T follicular helper cell (primary cell): Measurements from ENCODE around the gene AHI1.

Experiments
- DNase-seq: peaks from one replicate; pipeline ENCODE4 v3.0.0-alpha.2; 2020; ENCODE audit warnings: low read depth

AHI1 gene

DNA sequence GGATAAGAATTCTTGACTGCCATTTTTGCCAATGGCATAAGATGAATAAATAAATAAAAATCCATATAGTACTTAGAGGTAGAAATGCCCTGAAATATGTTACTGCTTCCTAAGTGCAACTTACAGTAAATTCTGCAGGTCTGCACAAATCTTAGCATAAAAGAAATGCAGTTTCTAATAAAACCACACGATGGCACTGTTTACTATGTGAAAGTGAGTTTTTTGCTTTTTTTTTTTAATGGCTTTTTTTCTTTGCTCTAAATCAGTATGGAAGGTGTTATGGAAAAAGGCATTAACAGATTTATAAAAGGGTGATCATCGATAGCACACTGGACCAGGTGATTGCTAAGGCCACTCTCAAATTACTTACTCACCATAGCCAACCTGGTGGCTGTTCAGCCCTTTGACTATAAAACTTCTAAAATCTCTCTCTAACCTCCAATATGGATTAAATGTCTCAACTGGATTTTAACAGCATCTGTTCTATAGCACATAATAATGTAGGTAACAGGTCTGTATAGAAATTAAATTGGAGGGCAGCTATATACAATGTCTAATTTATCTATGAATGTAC lies 45.8 kb downstream of the AHI1 start:
- DNase-seq, result no peak

DNA sequence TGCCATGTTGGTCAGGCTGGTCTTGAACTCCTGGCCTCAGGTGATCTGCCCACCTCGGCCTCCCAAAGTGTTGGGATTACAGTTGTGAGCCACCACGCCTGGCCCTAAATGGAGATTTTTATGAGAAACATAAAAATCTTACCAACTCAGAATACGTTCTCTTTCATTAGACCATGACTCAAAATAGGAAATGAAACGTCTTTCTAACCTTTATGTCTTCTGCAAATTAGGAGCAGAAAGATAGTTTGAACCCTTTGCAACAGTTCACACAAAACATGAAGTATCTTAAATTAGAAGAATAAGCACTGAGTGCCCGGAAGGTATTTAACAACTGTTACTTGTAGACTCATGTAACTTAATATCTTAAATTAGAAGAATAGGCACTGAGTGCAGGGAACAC lies 48.3 kb downstream of the AHI1 start:
- no peak for DNase-seq

DNA sequence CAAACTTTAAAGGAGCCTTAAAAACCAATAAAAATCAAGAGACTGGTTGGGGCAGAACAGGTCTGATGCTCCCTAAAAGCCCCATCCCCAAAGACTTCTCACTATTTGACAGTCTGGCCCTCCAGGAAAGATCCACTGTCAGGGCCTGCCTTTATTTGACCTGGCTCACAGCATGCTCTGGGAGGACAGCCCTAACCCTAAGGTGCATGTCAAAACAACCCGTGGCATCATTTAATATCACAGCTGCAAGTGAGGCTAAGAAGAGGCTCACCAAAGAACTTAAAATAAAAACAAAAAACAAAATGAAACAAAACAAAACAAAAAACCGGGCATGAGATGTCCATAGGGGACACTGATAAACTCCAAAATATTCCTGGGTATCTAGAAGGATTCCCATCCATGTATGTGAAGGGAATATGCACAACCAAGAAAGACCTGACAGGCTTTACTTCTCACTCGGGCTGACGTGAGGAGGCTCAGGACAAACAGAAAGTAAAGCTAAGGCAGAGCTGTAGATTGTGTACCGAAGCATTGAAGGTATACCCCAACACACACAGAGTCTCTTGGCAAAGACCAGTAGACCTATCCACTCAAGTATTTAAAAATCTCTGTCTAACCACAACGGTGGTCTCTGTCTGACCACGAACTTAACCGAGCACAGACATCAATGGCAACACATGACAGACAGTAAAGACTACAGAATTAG lies 57.3 kb downstream of the AHI1 start:
- no peak for DNase-seq

DNA sequence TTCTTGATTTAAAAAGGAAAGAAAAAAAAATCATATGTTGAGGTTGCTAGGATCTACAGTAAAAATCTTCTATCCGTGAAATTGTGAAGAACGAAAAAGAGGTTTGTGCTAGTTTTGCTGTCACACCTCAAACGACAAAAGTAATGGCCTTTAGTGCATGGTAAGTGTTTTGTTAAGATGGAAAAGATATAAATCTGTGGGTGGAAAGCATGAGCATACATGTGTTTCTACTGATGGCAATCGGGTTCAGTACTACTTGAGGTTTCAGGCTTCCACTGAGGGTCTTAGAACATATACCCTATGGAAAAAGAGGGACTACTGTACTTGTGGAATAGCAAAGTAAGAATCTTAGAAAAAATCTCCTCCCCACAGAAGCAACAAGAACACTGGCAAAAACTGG lies 58.0 kb downstream of the AHI1 start:
- DNase-seq, result no peak

DNA sequence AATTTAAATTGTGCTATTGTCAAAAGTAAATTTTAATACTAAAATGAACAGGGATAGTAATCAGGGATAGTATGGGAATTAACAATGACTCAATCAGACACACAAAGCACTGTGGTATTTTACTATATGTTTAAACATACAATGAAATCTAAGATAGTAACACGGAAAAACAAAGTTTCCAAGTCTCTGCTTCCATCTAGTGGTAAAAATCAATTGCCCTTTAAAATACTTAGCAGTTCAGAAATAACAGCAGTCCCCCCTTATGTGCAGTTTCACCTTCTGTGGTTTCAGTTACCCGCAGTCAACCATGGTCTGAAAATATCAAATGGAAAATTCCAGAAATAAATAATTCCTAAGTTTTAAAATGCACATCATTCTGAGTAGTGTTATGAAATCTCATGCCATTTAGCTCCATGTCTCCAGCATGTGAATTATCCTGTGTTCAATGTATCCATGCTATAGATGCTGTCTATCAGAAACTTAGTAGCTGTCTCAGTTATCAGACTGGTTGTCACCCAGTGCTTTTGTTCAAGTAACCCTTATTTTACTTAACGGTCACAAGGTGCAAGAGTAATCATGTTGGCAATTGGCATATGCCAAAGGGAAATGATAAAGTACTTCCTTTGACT lies 58.5 kb downstream of the AHI1 start:
- DNase-seq, result no peak

DNA sequence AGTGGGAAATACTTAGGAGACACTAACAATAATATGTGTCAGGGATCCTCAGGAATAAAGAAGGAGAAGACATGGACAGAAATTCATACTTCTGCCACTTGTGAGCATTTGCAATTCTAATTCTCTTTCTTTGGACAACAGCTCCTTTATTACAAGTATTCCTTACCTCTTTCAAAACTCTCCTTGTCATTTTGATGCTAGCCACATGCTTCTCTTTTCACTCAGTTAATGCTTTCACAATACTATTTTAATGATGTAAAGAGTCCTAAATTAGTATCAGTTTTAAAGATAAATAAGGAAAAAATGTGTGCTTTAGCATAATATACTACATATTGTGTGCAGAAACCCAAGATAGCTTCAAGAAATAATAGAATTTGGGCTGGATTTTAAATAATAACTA lies 62.5 kb downstream of the AHI1 start:
- no peak for DNase-seq

DNA sequence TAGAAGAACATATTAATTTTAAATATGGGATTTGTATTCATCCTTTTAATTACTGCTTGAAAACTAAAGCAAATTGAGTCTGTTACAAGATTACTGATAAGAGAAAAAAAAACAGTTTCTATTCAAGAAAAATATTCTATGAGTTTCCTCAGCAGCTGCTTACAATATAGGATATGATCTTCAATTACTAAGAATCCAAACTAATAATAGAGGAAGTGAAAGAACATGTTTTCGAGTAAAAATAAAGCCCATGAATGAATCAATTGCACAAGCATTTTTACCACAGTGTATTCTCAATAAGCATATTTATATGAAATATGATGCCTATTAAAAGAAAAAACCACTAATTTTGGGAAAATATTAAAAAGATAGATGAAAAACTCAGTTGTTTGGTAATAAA lies 63.4 kb downstream of the AHI1 start:
- no peak for DNase-seq

DNA sequence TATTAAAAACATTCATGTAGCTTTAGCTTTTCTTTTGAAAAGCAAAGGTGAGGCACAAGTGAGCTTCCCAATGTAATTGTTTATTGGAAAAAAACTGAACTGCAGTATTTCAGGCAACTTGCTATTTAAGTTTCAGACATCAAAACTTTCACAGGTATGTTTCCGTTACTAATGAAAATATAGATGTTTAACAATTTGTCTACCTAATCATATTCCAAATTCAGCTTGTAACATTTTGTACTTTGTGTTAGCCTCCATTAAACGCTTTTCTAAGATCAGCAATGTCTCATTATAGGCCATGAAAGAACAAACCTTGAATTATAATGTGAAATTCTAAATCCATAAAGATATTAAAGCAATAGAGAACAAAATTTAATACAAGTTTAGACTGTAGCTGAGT lies 69.5 kb downstream of the AHI1 start:
- no peak for DNase-seq

DNA sequence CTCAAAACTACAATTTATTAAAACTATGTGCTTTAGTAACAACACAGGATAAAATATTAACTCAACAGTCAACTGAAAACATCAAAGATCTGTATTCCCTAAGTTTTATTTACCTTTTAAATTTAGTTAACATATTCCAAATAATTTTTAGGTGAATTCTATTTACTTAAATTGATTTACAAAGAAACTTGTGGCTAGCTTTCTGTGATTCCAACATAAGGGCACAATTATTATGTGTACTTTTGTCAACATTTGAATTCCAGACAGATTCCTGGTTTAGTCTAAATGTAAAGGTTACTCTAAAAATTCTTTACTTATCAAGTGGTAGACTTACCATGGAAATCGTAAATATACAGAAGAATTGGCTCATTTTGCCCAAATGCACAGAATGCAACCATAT lies 70.7 kb downstream of the AHI1 start:
- DNase-seq, result no peak

DNA sequence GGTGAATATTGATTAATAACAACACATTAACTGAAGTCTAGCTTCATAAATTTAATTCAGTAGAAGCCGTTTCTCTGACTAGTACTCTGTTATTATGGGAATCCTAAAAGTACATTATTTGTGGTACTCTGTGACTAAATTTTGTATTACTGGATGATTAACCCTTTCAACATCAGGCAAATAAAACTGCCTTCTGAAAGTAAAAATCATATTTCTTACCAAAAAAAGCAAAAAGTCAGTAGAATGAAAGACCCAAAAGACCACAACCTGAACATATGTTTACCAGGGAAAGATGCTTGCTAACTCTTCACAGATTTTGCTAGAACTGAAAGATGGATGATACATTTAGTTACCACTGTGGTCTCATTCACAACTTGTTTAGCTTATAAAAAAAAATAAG lies 73.2 kb downstream of the AHI1 start:
- DNase-seq, result no peak

DNA sequence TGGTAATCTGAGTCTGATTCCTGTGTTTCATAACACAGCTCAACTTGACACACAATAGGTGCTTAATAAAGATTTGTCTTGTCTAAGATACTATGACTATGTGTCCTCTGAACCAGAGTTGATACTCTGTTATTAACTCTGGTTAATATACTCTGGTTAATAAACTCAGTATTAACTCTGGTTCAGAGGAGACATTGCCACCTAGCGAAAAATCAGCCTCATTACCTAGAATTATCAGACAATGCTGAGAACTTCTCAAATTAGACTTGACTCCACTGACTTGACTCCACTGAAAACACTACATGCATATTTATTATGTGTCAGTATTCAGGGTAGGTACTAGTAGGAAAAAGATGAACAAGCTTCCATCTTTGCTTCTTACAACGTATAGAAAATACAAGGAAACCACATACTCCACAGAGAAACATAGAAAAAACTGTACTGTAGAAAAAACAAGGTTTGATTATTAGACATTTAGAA lies 73.9 kb downstream of the AHI1 start:
- no peak for DNase-seq

DNA sequence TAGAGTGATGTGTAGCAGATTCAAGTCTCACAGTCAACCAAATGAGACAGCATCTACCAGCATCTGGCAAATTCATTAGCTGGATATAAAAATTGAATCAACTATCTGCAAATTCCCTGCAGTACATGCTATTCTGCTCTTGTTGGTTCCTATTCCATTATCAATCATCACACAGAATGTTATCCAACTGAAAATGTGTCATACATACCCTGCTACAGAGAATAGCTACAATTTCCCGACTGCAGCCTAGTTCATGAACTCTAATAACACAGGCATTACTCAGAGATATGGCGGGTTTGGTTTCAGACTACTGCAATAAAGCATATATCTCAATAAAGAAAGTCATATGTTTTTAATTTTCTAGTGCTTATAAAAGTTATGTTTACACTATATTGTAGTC lies 78.4 kb downstream of the AHI1 start:
- no peak for DNase-seq

DNA sequence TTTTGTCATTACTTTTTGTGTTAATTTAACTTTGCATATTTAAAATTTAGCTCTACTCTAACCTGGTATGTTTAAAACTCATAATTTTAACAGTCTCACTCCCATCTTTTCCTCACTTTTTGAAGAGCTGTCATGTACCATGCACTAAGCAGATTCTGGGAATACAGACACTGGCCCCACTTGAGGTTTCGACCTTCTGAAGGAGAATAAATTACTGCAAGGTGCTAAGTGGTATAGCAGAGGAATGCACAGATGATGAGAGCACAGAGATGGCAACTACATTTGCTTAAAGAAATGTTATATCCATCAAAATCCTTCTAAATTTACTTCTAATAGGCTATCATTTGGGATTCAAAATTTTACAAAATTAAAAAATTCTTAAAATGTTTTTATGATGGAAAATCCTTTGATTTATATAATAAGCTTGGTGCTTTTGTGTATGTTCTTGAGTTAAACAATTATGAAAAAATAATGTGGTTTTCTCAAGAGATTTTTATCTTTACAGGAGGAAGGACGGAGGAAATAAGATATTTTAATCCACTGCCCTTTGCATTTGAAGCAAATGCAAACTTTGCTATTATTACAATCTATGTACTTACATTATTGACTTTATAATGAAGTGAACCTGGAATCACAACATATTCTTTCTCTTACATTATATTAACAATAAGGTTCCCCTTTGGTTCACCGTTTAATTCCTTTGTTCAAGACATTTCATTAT lies 79.3 kb downstream of the AHI1 start:
- no peak for DNase-seq

DNA sequence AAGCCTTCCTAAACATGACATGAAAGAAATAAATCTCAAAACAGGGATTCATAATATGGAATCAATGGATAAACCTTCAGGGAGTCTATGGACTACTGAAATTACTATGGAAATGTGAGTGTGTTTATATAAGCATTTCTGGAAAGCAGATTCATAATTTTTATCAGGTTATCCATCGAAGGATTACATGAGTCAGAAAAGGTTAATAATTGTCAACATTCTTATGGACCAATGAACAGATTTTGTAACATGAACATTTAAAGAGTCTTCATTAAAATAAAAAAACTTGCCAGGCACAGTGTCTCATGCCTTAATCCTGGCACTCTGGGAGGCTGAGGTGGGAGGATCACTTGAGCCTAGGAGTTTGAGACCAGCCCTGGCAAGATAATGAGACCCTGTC lies 84.8 kb downstream of the AHI1 start:
- no peak for DNase-seq

DNA sequence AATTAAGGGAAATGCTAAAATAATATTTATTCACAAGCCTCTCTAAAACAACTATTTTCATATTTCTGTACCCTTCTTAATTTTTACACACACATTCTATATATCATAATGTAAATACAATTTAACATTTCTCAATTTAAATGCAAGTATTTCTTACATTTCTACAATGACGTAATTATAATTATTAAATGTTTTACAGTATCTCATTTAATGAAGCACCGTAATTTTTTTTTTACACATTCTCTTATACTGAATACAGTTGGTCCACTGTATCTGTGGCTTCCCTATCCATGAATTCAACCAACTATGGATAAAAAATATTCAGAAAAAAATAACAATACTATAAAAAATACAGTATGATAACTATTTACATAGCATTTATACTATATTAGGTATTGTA lies 85.7 kb downstream of the AHI1 start:
- DNase-seq, result no peak

DNA sequence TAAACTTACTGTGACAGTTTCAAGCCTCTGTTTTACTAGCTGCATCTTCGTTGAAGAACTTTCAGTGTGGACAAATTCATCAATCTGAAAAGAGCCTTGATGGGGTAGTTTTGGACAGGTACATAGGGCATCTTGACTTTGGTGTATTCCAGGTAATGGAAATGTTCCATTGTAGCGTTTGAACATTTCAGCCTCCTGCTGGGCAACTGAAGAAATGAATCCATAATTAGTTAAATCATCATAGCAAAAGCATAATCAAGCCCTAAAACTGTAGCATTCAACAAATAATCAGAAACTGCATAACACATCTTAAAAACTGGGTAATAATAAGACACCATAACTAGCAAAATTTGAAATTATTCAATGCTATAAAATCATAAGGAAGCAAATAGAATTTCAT lies 86.2 kb downstream of the AHI1 start:
- DNase-seq, result no peak

DNA sequence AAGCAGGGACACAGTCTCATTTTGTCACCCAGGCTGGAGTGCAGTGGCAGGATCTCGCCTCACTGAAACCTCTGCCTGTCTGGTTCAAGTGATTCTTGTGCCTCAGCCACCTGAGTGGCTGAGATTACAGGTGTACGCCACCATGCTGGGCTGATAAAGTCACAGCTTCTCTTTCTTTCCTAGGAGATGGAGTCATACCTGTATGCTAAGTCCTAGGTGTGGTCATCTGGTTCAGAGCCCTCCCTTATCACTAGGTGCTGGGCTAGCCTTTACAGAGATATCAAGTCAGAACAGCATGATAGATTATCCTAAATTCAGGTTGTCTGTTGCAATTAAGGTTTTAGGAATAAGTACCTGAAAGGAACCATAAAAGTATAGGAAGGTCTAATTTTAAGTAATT lies 86.7 kb downstream of the AHI1 start:
- no peak for DNase-seq

DNA sequence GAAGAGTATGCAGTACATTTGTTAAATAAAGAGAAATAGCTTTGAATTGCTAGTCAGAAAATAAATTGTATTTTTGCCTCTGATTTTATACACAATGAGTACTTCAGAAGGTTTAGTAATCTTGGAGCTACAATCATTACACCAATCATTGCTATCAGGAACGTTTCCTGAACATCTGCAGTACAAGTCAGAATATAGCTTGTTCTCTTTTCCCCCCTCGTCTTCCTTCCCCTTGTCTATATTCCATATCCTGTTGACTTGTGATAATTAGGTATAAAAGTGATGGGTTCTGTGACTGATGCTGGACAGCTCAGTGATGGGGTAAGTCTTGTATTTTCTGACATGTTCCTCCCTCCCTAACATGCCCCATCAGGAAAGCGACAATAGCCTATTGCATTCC lies 94.0 kb downstream of the AHI1 start:
- DNase-seq, result no peak

DNA sequence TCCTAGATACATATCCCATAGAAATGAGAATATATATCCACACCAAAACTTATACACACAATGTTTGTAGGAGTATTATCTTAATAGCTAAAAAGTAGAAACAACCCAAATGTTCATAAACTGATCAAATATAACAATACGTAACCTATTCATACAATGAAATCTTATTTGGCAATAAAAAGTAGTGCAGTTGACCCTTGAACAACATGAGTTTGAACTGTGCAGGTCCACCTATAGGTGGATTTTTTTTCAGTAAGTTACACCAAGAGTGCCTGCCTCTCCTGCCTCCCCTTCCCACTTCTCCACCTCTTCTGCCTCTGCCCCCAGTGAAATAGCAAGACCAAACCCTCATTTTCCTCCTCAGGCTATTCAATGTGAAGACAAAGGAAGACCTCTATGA lies 95.2 kb downstream of the AHI1 start:
- DNase-seq, result no peak

DNA sequence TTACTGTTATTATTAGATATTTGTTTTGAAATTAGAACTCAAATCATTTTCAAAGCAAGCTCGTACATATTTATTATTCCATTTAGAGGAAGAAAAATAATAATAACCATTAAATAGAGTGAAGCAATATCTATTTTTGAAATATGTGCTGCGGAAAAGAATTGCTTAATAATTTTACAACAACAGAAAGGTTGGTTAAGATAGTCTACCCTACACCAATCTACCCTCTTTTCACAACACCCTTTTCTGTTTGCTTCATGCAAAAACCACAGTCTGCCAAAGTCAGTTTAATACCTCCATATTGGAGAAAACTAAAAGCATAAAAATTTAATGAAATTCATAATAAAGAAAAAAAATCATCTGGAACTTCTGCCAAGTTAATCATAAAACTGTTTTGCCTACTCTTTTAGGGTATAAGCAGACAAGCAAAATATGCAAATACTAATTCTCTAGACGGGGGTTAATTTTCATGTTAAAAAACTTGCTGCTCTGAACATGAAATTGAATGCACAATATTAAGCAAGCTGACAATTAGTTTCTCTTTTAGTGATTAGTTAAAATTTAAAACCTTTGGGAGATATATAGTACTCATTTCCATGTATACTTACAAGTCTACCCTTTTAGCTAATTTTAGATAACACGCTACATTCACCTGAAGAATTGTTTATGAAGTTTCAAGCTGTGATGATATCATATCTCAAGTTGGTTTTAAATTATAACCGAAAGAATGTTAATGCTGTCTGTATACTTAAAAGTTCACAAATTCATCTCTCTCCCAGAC lies 100.2 kb downstream of the AHI1 start:
- no peak for DNase-seq

DNA sequence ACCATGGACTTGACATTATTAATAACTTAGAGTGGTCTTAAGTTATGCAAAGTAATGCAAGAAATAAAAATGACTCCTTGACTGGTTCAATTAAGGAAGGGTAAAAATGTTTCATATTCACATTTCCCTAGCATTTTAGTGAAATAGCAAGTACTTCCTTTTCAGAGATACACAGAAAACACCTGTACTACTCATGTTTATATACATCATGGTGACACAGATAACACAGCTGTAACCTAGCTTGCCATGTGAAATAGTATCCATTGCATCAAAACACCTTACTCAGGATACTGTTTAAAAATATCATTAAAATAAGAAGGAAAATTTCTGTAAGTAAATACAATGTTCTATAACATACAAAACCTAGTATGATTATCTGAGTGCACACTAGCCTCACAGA lies 102.4 kb downstream of the AHI1 start:
- no peak for DNase-seq

DNA sequence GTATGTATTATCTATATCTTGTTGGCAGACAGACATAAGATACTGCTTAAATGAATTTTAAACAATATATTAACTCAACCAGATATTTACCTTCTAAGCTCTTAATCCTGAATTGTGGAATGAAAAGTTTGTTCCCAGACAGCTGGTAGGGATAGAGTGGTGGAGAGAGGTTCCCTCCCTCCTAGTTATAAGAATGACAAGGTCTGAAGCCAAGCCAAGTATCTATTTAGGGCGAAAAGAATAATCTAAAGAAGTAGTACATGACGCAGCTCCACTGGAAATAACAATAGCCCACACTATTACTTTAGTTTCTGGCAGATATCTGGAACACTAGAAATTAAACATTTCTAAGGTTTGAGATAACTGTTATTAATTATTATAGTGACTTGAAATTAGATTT lies 104.3 kb downstream of the AHI1 start:
- DNase-seq, result no peak
